Measurements from ENCODE around the gene CUEDC2. TPM values are rescaled to one million over a fixed set of nuclear protein-coding genes. Genes with fewer than 3 reads are reported as not detected.

Gene CUEDC2
- total and polyA plus RNA-seq, 10 of the 15 experiments (the other 5 are each of a cell fraction or from before 2014, with no cell fraction given), result 20.4 to 121 (median 75.0) TPM

- no peaks in the 10 kb centered on the region for H3K36me3 ChIP-seq (ENCODE audit: control insufficient read depth in 2 of 2, insufficient read depth in 2 of 2, low read length in 1 of 2)
- 81% methylated on average over 3 of the region's 3 CpGs for WGBS (ENCODE audit: insufficient coverage, insufficient replicate concordance, low lambda C conversion rate, missing lambda C conversion rate)
- ChIA-PET CTCF (interaction anchor here (1.7 kb wide), 1 partner anchor 44 kb away, joined by 3 read pairs; no protein-coding TSS in a partner anchor), RAD21 (ENCODE audit: unreplicated experiment) (interaction anchor here (3.0 kb wide), 1 partner anchor 13 kb away, joined by 16 read pairs; the partner anchor contains the start of gene C10orf95), SMC1A (ENCODE audit: uncharacterized antibody, unreplicated experiment) (no interaction called here), POLR2A (interaction anchor here (1.3 to 3.0 kb wide), 2 partner anchors 13 to 16 kb away, joined by 14 to 28 read pairs; partner anchors contain the start of genes C10orf95 and FBXL15)
- in situ Hi-C loops (cut with MboI) (no loop called here), intact Hi-C loops (cut with micrococcal nuclease; ENCODE audit: unreplicated experiment) (no loop called here)
- no peak overlapping the region for H3K27ac ChIP-seq (ENCODE audit: control insufficient read depth, insufficient read depth)
- H3K79me2 ChIP-seq (ENCODE audit: control insufficient read depth, insufficient read depth, low read length), result no peaks in the 10 kb centered on the region; the same call in 1 of the 2 replicates
- FAIRE-seq (no peak), DNase-seq (ENCODE audit: low read depth, low spot score) (no peak), ATAC-seq (no peak)
- H3K9me3 ChIP-seq (replicated peaks; ENCODE audit: control insufficient read depth, insufficient read depth, low read length), result no peaks in the 10 kb centered on the region
- TF ChIP-seq POU2F2 (IDR thresholded peaks at IDR 0.05; ENCODE audit: borderline replicate concordance, low read depth, low read length) (no peak), KDM1A (IDR thresholded peaks at IDR 0.05; ENCODE audit: borderline replicate concordance) (no peak), SIX5 (IDR thresholded peaks at IDR 0.05; ENCODE audit: low read depth, low read length, severe bottlenecking) (no peak), MLLT1 (IDR thresholded peaks at IDR 0.05) (no peak), GABPA (IDR thresholded peaks at IDR 0.05; ENCODE audit: low read depth) (no peak), PKNOX1 (IDR thresholded peaks at IDR 0.05) (no peak), BHLHE40 (IDR thresholded peaks at IDR 0.05; ENCODE audit: borderline replicate concordance in 1 of 2, low read depth in 2 of 2, low read length in 1 of 2) (no peak), ZNF687 (IDR thresholded peaks at IDR 0.05) (no peak), FOS (IDR thresholded peaks at IDR 0.05; ENCODE audit: borderline replicate concordance, extremely low read depth, insufficient read length) (no peak), TARDBP (IDR thresholded peaks at IDR 0.05; ENCODE audit: borderline replicate concordance) (no peak), ZNF274 (IDR thresholded peaks at IDR 0.05; ENCODE audit: insufficient read depth, insufficient read length) (no peak), PBX3 (IDR thresholded peaks at IDR 0.05; ENCODE audit: insufficient replicate concordance, low read depth, low read length) (no peak), NFYB (IDR thresholded peaks at IDR 0.05; ENCODE audit: insufficient read depth, low read depth, low read length) (no peak)
- H3K9ac ChIP-seq (ENCODE audit: control insufficient read depth, insufficient read depth, low read length), result no peak overlapping the region
- no peak overlapping the region for H3K4me3 ChIP-seq
- no TSS peak for BruUV-seq (replicated peaks)
- no peaks in the 10 kb centered on the region for H4K20me1 ChIP-seq (ENCODE audit: control insufficient read depth, insufficient read depth)
- H3K4me2 ChIP-seq (ENCODE audit: control insufficient read depth, insufficient read depth), result no peak overlapping the region
- H3K4me1 ChIP-seq (ENCODE audit: control insufficient read depth, insufficient read depth, low read length), result peaks cover 22% of the 10 kb centered on the region
- H2AFZ ChIP-seq (ENCODE audit: control insufficient read depth, low read depth, low read length), result no peak overlapping the region
- H3K27me3 ChIP-seq (replicated peaks in 1 of 2; ENCODE audit: control insufficient read depth in 2 of 2, insufficient read depth in 2 of 2, low read length in 1 of 2), result no peaks in the 10 kb centered on the region
Observed at GRCh38 chr10:102437515-102437914, 5.1 kb upstream of the CUEDC2 start.
